GM19099 (cell line): Measurements from ENCODE around the gene DCUN1D4.

Experiments
- POLR2A ChIP-seq: IDR thresholded peaks from 3 replicates; pipeline ENCODE4 v1.6.1; 2011; ENCODE audit warnings: low read depth; ENCODE audit not compliant: insufficient read length; ENCODE audit errors: extremely low read depth

DCUN1D4 gene

DNA sequence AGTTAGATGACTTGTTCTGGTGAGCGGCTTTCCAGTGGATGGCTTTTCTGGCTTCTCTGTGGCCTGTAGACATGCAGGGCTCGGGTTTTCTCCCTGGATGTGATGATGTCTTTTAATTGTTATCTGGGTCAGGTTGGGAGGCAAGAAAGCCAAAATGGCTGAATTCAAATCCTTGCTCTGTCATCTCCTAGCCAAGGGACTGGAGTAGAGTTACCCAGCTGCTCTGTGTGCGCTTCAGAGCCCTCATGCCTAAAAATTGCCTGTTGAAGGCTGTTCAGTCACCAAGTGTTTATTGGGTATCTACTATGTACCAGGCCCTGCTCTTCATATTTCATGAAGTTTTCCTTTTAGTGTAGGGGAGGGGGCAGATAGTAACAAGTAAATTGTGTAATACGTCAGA, 7.3 kb downstream of the DCUN1D4 start:
- no peak for TF ChIP-seq POLR2A

DNA sequence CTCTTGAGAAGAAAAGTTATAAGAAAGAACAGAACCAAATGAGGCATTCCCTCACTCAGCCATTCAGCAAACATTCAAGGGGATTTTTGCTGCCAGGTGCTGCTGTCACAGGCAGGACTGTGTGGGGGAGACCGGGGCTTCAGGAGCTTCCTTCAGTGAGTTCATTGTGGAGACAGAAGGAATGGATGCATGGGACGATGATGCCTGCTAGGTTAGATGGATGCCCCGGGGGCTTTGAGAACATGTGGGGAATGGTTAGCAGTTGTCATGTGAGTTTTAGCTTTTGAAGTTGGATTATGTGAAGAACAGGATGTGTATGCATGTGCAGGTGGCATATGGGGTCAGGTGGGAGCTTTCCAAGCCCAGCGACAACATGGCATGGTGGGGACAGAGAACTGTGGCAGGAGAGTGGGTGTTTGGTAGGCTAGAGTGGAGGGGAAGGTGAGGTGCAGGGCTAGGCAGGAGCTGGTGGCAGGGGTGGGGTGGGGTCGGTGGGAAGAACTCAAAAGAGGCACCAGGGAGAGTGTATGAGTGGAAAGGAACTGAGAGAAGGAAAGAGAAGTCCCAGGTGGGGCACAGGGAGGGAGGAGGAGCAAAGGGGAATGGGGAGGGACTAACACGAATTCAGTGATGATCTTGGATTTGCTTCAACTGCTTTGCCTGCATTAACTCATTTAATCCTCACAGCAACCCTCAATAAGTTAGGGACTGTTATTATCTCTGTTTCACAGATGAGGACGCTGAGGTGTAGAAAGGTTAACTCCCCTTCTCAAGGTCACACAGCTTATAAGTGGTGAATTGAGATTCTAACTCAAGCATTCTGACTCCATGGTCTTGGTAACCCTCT, 8.4 kb downstream of the DCUN1D4 start:
- no peak for TF ChIP-seq POLR2A

DNA sequence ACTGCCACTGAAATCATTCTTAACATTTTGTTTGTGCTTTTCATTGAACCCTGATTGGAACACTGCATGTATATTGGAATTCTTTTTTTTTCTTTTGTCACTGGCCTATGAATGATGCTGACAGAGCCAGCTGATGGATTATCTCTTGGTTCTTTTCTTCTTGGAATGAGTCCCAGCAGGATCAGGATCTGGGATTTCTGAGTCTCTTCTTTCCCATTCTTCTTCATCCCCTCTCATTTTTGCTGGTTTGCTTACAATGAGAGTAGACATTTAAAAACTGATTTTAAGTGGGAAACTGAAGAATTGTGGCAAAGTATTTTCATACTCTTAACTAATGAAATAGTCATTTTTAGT, 9.0 kb downstream of the DCUN1D4 start:
- TF ChIP-seq POLR2A = no peak

GRCh38 chr4:51853027-51853682, 10.2 kb downstream of the DCUN1D4 start:
- TF ChIP-seq POLR2A = no peak

DNA sequence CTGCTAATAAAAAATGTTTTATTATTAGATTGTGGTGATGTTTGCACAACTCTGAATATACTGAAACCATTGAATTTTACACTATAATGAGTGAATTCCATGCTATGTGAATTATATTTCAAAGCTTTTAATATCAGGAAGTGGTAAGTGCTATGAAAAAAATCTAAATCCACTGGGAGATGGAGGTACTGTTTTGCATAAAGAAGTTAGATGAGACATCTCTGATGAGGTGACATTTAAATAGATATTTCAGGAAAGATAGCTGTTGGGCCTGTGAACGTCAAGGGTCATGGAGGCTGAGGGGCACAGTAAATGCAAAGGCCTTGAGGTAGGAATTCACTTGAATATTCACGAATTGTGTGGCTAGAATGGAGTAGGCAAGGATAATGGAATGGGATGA, 12.3 kb downstream of the DCUN1D4 start:
- TF ChIP-seq POLR2A = no peak

- no peak for TF ChIP-seq POLR2A
Observed at GRCh38 chr4:51855751-51856150, 12.8 kb downstream of the DCUN1D4 start.

DNA sequence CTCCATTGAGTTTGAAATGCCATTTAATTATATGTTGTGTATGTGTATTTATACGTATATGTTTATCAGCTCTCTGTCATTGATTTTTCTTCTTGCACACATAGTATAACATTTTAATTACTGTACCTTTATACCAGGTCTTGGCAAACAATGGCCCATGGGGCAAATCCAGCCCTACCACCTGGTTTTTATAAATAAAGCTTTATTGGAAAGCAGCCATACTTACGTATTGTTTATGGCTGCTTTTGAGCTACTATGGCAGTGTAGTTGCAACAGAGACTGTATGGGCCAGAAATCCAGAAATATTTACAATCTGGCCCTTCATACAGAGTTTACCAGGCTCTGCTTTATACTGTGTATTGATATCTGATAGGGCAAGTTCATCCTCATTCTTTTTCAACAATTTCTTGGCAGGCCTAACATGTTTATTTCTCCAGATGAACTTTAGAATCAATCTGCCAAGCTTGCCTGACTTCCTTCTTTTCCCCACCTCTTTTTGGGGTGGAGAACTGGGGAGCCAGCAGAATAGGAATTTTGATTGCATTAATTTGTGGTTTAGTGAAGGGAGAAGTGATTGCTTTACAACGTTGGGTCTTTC, 15.8 kb downstream of the DCUN1D4 start:
- no peak for TF ChIP-seq POLR2A

DNA sequence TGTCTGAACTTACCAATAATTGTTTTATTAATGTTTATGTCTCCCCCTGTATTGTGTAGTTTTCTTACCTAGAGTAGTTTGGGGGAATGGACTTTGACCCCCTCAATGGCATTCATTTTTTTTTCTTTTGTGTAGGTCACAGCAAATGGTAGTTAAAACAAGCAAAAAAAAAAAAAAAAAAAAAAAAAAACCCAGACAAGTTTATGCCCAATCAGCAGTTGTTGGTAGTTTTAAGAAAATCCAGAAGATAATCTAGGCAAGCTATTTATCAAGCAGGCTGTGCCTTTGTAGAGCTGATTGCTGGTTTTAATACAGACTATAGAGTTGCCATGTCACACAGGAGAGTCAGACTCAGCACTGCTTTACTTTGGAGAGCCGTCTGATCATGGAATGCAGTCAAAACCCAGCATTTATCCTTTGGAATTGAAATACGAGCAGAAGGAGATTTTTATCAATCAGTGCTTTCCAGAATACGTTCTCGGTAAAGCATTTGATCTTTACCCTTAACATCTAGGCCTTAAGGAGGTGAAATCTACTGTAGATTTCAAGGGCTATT, 16.6 kb downstream of the DCUN1D4 start:
- TF ChIP-seq POLR2A = no peak

DNA sequence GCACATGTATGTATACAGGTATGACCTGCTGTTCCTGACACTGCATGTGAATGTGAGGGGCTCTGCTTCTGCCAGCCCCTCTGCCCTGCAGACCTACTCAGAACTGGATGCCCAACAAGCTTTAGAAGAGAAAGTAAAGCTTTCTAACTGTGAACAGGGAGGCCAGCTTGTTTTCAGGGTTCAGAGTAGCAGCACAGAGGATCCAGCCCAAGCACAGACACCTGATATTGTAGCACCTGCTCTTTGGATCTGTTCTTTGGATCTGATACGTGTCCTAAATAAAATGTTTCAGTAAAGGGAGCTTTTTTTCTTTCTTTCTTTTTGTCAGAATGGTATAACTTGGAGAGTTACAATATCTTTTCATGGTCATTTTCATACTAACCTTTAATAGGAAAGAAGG, 19.2 kb downstream of the DCUN1D4 start:
- TF ChIP-seq POLR2A = no peak

GRCh38 chr4:51862781-51863180, 19.8 kb downstream of the DCUN1D4 start:
- no peak for TF ChIP-seq POLR2A

DNA sequence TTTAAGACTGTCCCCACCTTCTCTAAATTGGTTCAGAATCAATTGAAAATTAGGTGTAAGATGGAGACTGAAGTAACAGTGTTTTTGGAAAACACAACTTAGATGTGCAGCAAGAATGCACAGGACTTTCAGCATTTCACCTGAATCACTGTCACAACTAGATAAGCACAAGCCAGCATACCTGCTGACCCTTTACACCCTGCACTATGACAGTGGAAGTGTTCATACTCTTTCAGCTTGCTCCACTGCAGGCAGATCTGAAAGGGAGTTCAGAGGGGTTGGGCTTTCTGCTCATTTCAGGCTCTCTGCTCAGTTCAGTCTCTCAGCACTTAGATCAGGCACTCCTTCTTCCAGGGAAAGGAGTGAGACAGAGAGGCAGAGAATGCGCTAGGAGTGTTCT, 22.8 kb downstream of the DCUN1D4 start:
- TF ChIP-seq POLR2A = no peak

DNA sequence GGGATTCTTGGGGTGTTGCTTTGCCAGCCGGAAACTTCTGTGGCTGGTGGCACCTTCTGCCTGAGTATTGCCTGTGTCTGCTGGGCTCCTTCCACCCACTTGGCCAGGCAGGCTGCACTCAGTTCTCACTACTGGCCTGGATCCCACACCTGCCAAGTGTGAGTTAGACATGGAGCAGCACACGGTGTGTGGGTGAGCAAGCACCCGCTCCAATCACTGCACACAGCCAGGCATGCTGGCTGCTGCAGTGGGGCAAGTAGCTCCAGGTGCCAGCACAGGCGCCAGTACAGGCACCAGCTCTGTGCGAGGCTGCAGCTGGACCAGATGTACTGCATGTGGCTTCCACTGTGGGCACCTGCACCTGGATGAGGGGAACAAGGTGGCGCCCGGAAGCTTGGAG, 23.9 kb downstream of the DCUN1D4 start:
- no peak for TF ChIP-seq POLR2A

DNA sequence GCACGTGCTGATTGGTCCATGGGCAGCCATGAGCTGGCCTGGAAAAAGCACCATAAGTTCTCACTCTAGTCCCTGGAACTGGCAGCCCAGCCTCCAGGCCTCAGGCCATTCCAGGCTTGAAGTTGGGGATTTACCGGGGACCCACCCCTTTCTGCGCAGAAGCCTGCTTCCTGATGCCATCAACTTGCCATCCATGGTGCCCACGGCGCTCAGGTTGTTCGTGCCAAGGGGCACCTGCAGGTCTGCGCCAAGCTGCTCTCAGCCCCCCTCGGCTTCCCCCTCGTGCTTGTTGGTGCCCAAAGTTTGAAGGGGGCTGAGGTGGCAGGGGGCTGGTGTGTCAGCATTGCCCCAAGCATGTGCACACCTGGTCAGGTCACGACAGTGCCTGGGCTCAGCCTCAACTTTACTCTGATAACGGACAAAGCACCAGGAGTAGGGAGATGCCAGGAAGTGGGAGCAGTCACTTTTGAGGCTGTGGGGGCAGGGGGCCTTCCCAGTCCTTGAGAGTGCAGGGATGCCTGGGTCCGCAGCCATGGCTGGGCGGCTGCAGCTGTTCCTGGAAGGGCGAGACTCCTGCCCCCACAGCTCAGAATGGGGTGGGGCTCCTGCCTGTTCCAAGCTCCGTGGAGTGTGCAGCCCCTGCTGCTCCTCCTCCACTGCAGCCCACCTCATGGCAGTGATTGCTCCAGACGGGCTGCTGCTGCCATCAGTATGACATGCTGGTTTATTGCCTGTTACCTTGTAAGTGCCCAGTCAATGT, 24.9 kb downstream of the DCUN1D4 start:
- TF ChIP-seq POLR2A = no peak

GRCh38 chr4:51868449-51868847, 25.5 kb downstream of the DCUN1D4 start:
- TF ChIP-seq POLR2A = no peak
